Heart left ventricle (tissue), 13 donors: ENCODE measurements around the gene GYPC.
"Not testable (repeated sequence)": the region's sequence is repeated elsewhere in the genome, so short reads cannot be mapped to it uniquely, and the experiment has no call there.

Source experiments
- POLR2A ChIP-seq, 2 donors: fragments of 450-650 bp; IDR thresholded peaks; one replicate each; pipeline ENCODE4 v1.6.1; 2017; ENCODE audit warnings: antibody characterized with exemption in 2 of 2, mild to moderate bottlenecking in 2 of 2, moderate library complexity in 2 of 2
- TF ChIP-seq, protein P1 (sequence below), 12 donors: fragments of 200-600 bp; sonication (generic) in 4 of 12; IDR thresholded peaks; one replicate each; pipeline versions ENCODE4 v1.5.0 to v1.8.0; 2018 to 2022; ENCODE audit warnings: antibody characterized with exemption in 12 of 12, mild to moderate bottlenecking in 5 of 12
- donor health status: ischemic (EF 13 %, LVEDD 7.1; RV severe dilation, severe dysfunction).
- donor health status: DM: no; HTN: yes; CAD: no.
- donor health status: DM: no; HTN: no; CAD: no.
- donor health status: ischemic (EF 25% LVEDD 6.9; RV normal size, moderate dysfunction).
- donor health status: ischemic (EF 25% LVEDD 5.7; RV mildly dilated, moderate dysfunction).
- donor health status: ischemic (EF 35%, LVEDD 5.7; RV mildly dilated, moderate dysfunction).
- donor health status: nonischemic (EF 11% LVEDD 7.7; RV severe dilation, severe dysfunction).
- donor health status: DM: yes; HTN: yes; CAD: no.
- donor health status: PGD.
- donor health status: ischemic (EF 29% LVEDD 5.4; RV normal size, mild dysfunction).
- donor health status: nonischemic (EF 23%, LVEDD 6.1; RV moderate dilation, normal function).

DNA sequence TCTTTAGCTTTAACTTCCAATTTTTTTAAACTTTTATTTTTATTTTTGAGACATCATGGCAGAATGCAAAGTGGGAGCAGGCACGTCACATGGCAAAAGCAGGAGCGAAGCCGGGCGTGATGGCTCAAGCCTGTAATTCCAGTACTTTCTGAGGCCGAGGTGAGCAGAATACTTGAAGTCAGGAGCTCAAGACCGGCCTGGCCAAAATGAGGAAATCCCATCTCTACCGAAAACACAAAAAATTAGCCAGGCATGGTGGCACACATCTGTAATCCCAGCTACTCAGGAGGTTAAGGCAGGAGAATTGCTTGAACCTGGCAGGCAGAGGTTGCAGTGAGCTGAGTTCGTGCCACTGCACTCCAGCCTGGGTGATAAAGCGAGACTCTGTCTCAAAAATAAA is 14.7 kb upstream of the GYPC start:
- TF ChIP-seq, protein P1, sequence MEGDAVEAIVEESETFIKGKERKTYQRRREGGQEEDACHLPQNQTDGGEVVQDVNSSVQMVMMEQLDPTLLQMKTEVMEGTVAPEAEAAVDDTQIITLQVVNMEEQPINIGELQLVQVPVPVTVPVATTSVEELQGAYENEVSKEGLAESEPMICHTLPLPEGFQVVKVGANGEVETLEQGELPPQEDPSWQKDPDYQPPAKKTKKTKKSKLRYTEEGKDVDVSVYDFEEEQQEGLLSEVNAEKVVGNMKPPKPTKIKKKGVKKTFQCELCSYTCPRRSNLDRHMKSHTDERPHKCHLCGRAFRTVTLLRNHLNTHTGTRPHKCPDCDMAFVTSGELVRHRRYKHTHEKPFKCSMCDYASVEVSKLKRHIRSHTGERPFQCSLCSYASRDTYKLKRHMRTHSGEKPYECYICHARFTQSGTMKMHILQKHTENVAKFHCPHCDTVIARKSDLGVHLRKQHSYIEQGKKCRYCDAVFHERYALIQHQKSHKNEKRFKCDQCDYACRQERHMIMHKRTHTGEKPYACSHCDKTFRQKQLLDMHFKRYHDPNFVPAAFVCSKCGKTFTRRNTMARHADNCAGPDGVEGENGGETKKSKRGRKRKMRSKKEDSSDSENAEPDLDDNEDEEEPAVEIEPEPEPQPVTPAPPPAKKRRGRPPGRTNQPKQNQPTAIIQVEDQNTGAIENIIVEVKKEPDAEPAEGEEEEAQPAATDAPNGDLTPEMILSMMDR (IDR thresholded peaks at IDR 0.05): not testable (repeated sequence)
- not testable (repeated sequence) for TF ChIP-seq POLR2A (IDR thresholded peaks at IDR 0.05)
